IPS DF 4.7 (cell line): ENCODE measurements around the gene NGEF.

ENCODE experiments used
- DNase-seq: peaks from one replicate; pipeline ENCODE4 v3.0.0-alpha.2; 2013; ENCODE audit warnings: low spot score; ENCODE audit errors: extremely low read depth

NGEF gene

DNA sequence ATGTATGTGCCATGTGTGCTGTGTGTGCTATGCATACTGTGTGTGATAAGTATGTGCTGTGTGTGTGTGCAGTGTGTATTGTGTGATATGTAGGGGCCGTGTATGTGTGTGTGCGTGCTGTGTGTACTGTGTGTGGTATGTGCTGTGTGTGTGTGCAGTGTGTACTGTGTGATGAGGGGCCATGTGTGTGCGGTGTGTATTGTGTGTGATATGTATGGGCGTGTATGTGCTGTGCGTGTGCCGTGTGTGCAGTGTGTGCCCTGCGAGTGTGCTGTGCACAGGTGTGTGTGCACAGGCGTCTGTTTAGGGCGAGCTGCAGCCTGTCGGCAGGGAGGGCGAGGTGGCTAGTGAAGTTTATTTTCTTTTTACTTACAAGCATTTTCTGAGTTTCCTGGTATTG lies 126.9 kb downstream of the NGEF start:
- no peak for DNase-seq

- DNase-seq: no peak
These were observed 127.6 kb downstream of the NGEF start for GRCh38 chr2:232885264-232885961.

- no peak for DNase-seq
These were observed 128.3 kb downstream of the NGEF start for GRCh38 chr2:232884549-232885263.

- DNase-seq: no peak
These were observed 129.0 kb downstream of the NGEF start for GRCh38 chr2:232884001-232884421.

DNA sequence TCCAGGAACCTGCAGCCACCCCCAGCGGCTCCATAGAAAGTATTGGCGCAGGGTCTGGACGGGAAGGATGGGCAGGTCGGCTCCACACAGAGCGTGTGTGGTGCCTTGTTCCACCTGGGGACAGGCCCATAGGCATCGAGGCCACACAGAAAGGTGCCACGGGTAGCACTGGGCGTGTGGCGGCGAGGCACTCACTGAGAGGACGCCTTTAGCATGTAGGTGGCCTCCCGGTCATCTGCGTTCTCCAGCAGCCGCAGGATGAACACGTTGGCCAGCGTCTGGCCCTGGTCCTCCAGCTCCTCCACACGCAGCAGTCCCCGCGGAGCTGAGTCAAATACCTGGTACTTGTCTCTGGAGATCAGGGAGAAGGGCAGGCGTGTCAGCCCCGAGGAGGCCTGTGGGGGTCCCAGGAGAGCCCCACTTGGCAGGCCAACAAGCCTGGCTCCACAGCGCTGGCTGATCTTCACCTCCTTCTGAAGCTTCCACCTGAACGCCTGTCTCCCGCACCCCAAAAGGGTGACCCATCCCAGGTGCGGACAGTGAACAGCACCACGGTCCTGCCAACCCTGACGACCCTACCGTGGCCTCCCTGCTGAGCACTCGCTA lies 129.8 kb downstream of the NGEF start:
- DNase-seq: no peak

GRCh38 chr2:232882505-232883115 lies 130.4 kb downstream of the NGEF start:
- DNase-seq: no peak

DNA sequence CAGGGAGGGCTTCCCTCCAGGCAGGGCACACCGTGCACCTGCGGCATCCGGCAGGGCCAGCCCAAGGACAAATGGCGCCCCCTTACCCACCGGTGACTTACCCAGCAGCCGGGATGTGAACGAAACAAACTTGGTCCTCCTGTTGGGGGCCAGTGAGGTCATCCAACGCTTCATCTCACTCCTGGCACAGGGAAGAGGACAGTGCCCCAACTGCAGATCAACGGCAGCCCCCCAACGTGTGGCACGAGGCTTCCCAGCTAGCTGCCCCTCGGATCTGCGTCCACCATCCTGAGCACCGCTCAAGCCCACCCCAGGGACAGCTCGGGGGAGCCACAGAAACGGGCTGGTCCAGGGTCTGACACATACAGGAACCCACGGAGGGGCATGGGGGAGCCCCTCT lies 131.0 kb downstream of the NGEF start:
- no peak for DNase-seq

- DNase-seq: no peak
These were observed 132.2 kb downstream of the NGEF start for GRCh38 chr2:232880764-232881351.

GRCh38 chr2:232879618-232880494 lies 133.2 kb downstream of the NGEF start:
- DNase-seq: no peak

DNA sequence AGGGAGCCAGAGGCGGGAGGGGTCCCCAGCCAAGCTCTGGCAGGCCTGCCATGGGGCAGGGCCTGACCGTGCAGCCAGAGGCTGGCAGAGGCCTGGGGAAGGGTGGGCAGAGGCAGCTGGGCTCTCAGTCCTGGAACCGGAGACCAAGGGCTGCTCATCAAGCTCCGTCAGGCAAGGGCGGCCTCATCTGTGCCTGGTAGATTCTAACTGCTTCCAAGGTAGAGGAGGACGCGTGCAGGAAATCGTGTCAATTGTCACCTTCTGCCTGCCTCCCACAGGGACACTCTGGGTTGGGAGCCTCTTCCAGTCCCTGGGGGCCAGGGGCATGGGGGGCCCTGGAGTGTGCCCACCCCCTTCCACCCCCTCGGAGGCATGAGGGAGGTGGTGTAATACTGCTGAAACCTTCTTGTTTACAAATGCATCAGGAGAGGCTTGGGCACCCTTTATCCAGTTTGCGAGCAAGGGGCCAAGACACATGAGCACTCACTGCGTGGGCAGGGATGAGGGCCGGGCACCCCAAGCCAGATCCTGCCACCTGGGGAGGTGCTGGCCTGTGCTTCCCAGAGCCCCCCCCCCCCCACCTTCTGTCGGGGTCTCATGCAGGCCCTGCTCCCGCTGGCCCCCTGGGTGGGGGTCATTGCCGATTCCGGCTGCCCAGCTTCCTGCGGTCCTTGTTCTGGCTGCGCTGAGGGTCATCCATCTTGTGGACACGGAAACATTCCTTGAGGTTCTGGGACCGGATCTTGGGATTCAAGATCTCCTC lies 134.0 kb downstream of the NGEF start:
- DNase-seq: no peak

DNA sequence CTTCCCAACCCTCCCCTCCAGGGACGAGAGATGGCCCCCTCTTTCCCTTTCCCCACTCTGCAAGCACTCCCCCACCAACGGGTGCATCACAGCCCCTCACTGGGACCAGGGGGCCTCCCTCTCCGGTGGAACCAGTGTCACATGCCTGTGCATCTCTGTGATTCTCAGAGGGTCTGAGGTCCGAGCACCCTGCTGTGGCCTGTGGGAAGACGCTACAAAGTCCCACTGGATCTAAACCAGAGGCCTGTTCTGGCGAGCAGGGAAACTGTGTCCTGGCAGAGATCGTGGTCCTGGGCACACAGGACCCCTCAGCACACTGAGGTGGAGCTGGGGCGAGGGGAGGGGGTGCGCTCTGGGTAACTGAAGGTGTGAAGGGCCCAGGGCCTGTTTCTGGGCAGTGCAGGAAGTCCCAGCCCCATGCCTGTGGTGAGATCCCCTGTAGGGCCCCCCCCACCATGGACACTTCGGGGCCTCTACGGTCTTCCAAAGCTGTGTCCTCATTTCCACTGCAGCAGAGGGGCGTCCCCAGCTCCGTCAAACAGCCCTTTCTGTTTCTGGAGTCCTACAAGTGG lies 135.0 kb downstream of the NGEF start:
- no peak for DNase-seq

DNA sequence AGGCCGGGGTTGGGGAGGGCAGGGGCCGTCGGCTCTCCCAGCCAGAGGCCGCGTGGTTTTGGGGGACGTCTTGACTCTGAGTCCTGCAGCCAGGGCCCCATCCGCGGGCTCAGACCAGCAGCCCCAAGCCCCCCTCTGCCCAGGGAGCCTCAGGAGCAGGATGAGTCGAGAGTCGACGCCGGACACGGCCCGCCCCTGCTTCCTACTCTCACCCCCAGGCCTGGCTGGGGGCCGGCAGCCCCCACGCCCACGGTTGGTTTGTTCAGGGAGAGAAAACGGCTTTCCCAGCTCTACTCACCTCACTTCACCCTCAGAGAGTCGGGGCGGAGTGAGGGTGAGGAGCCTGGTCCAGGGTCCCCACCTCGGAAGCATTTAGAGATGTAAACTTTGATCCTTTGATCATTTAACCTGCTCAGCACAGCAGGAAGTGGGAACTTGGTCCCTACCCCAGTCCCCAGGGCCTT lies 136.0 kb downstream of the NGEF start:
- no peak for DNase-seq

DNA sequence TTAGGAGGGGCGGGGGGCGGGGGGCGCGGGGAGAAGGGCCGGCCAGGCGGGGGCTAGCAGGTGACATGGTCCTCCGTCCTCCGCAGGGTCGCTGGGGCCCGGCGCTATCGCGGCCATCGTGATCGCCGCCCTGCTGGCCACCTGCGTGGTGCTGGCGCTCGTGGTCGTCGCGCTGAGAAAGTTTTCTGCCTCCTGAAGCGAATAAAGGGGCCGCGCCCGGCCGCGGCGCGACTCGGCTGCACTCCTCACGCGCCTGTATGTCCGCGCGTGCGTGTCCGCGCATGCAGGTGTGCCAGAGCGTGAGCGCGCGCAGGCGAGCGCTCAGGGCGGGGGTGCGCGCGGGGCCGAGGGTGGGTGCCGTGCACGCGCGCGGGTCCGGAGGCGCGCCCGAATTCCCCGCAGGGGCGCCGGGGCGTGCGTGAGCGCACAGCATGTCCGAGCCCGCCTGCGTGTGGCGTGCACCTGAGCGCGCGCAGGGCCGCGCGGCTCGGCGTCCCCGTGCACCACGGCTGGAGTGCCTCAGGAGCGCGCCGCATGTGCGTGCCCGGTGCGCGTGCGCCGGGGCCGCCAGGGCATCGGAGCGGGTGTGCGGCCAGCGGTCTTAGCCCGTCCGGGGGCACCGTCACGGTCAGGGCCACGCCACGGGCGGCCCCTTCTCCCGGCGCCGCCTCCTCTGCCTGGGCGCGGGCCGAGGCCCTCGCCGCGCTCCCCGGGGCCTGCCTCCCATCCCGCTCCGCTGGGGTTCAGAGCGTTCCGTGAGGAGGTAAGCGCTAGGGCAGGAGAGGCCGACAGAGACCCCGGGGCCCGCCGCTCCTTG lies 136.7 kb downstream of the NGEF start:
- no peak for DNase-seq

DNA sequence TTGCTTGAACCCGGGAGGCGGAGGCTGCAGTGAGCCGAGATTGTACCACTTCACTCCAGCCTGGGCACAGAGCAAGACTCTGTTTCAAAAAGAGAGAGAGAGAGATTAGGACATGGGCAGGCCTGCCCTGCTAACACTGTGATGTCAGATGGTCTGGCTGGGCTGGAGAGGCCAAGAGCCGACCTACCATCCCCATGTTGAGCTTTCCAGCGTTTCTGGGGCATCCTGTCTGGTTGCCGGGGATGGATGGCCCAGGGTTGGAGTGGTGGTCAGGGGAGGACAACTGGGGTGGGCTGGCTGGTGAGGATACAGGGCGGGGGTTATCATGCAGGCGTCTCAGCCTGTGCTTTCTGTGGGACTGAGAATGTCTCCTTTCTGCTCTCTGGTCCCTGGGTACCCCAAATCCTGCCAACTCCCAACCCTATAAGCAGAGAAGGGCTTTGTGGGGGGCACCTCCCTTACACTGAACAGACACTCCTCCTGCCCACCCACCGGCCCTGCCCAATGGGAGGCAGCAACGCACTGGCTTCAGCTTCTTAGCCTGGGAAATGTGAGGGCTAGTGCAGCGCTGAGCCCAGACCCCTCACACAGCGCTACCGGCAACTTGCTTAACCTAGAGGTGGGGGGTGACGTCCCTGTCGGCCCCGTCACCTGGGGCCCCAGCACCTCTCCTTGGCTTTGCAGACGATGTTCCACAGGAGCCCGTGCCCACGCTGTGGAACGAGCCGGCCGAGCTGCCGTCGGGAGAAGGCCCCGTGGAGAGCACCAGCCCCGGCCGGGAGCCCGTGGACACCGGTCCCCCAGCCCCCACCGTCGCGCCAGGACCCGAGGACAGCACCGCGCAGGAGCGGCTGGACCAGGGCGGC lies 137.6 kb downstream of the NGEF start:
- no peak for DNase-seq

DNA sequence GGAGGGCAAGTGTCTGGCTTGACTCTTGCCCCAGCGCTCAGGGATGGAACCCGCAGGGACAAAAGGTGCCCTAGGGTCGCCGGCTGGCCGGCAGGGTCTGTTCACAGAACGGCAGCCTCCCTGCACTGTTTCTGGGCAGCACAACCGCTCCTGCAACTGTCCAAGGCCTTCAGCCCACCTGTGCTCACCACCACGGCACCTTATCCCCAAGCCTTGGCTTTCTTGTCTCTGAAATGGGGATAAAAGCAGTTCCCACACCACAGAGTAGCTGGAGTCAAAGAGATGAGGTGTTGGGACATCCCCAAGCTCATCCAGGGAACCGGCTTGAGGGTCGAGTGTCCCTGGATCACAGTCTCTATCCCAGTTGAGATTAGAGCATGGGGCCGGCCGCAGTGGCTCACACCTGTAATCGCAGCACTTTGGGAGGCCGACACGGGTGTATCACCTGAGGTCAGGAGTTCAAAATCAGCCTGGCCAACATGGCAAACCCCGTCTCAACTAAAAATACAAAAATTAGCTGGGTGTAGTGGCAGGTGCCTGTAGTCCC lies 138.3 kb downstream of the NGEF start:
- DNase-seq: no peak

GRCh38 chr2:232873909-232874641 lies 139.0 kb downstream of the NGEF start:
- DNase-seq: no peak
